ENCODE data around the gene NSRP1.
"Not testable (repeated sequence)": the region's sequence is repeated elsewhere in the genome, so short reads cannot be mapped to it uniquely, and the experiment has no call there.

Gene NSRP1

DNA sequence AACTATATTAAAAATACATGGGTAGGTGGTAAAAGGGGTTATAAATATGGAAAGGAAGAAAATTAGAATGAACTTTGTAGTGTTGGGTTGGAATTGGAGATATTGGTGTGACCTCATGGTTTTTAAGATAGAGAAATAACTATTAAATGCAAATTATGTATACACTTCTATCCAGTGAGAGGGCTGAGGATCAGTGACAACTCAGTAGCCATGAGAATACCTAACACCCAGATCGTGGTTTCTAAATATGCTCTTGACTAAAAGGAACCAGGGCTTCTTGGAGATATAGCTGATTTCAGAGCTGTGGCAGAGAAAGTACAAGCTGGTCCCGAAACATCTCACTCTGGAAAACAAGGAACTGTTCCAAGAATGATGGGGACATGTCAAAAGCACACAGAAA is 74.5 kb downstream of the NSRP1 start:
- Histone ChIP-seq H3K4me3 (ENCODE audit: low read length) (no peak overlapping the region), H3K4me1 (ENCODE audit: control insufficient read depth, low read depth, low read length) (no peaks in the 10 kb centered on the region), H3K27ac (ENCODE audit: low read length) (no peak overlapping the region), H3K9me3 (ENCODE audit: control insufficient read depth, low read depth, low read length) (no peaks in the 10 kb centered on the region), H3K36me3 (ENCODE audit: control insufficient read depth, low read depth, low read length) (no peaks in the 10 kb centered on the region), H3K27me3 (ENCODE audit: control insufficient read depth, insufficient read depth, low read length) (no peaks in the 10 kb centered on the region), H3K9ac (ENCODE audit: low read length) (no peak overlapping the region)

DNA sequence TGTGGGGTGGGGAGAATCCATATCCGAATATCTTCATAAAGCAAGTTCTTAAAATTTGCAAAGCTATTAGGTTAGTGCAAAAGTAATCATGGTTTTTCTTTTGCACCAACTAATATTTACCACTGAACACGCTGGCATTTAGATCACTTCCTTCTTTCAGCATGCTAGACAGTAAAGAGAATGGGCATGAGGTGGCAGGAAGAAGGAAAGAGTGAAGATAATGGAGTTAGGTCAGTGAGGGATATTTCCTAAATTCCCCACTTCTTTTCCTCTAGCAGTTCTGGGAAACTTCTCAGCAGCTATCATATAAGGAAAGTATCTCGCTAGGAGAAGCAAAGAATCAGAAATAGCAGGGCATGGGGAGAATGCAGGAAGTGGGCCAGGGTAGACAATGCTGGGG is 79.9 kb downstream of the NSRP1 start:
- Histone ChIP-seq H3K36me3 (ENCODE audit: control insufficient read depth, low read depth, low read length) (no peaks in the 10 kb centered on the region), H3K27ac (ENCODE audit: low read length) (no peak overlapping the region), H3K9me3 (ENCODE audit: control insufficient read depth, low read depth, low read length) (no peaks in the 10 kb centered on the region), H3K4me1 (ENCODE audit: control insufficient read depth, low read depth, low read length) (no peaks in the 10 kb centered on the region), H3K27me3 (ENCODE audit: control insufficient read depth, insufficient read depth, low read length) (no peaks in the 10 kb centered on the region), H3K9ac (ENCODE audit: low read length) (no peak overlapping the region), H3K4me3 (ENCODE audit: low read length) (no peak overlapping the region)

DNA sequence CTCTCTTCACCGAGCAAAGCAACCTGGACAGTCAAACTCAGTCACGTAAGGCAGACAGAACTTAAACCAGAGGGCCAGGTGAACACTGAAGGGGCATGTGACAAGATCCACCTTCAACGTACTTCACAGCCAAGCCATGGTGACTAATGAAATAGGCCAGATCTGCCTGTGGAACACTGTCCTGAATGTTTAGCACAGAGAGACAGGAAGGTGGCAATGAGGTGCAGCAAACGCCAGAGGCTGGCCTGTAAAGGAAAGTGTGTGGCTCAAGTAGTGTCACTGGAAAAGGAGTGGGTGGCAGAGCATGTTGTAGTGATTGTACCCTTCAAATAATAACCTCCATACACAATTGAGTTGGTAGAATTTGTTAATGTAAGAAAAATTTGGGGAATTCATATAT is 80.8 kb downstream of the NSRP1 start:
- Histone ChIP-seq H3K4me3 (ENCODE audit: low read length) (no peak overlapping the region), H3K36me3 (ENCODE audit: control insufficient read depth, low read depth, low read length) (no peaks in the 10 kb centered on the region), H3K9ac (ENCODE audit: low read length) (no peak overlapping the region), H3K4me1 (ENCODE audit: control insufficient read depth, low read depth, low read length) (no peaks in the 10 kb centered on the region), H3K9me3 (ENCODE audit: control insufficient read depth, low read depth, low read length) (no peaks in the 10 kb centered on the region), H3K27ac (ENCODE audit: low read length) (no peak overlapping the region), H3K27me3 (ENCODE audit: control insufficient read depth, insufficient read depth, low read length) (no peaks in the 10 kb centered on the region)

DNA sequence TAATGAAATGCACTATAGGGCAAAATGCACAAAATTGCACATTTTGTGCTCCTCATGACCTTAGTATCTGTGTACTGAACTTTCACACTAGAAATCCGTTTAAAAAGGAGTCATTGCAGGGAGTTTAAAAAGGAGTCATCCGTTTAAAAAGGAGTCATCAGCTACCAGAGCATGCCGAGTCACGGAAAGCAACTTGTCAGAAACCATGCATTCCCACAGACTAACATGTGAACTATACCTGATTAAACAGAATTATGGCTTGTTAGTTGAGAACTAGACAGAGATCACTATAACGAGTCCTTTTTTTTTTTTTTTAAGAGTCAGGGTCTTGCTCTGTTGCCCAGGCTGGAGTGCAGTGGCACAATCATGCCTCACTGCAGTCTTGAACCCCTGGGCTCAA is 83.0 kb downstream of the NSRP1 start:
- H3K27ac ChIP-seq (ENCODE audit: low read length), result no peak overlapping the region
- H3K36me3 ChIP-seq (ENCODE audit: control insufficient read depth, low read depth, low read length), result no peaks in the 10 kb centered on the region
- no peak overlapping the region for H3K9ac ChIP-seq (ENCODE audit: low read length)
- H3K4me1 ChIP-seq (ENCODE audit: control insufficient read depth, low read depth, low read length), result no peaks in the 10 kb centered on the region
- H3K9me3 ChIP-seq (ENCODE audit: control insufficient read depth, low read depth, low read length), result no peaks in the 10 kb centered on the region
- no peaks in the 10 kb centered on the region for H3K27me3 ChIP-seq (ENCODE audit: control insufficient read depth, insufficient read depth, low read length)
- H3K4me3 ChIP-seq (ENCODE audit: low read length), result no peak overlapping the region

DNA sequence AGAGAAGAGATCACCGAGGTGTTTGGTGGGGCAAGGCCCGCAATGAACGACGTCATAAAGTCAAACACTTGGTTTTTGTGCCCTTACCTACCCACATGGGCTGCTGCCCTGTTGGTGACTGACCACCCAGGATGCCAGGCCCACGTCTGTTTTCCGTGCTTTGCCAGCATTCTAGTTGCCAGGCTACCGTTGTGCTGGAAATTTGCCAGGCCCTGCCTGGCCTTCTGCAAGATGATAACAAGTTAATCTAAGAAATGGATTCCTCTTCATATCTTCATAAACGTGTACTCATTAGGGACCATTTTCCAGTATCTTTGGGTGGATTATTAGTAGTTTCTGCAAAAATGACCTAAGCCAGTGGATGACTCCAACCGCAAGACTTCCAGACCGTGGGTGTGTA is 83.5 kb downstream of the NSRP1 start:
- Histone ChIP-seq H3K4me1 (ENCODE audit: control insufficient read depth, low read depth, low read length) (no peaks in the 10 kb centered on the region), H3K36me3 (ENCODE audit: control insufficient read depth, low read depth, low read length) (no peaks in the 10 kb centered on the region), H3K9ac (ENCODE audit: low read length) (no peak overlapping the region)

DNA sequence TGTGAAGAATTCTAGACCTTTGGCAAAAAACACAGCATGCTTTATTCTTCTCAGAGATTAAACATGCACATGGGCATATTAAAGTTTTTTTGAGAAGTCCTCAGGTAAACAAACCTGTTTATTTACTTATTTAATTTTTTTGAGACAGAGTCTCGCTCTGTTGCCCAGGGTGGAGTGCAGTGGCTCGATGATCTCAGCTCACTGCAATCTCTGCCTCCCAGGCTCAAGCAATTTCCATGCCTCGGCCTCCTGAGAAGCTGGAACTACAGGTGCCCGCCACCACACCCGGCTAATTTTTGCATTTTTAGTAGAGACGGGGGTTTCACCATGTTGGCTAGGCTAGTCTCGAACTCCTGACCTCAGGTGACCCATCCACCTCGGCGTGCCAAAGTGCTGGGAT is 84.0 kb downstream of the NSRP1 start:
- not testable (repeated sequence) for H3K9me3 ChIP-seq (ENCODE audit: control insufficient read depth, low read depth, low read length); H3K4me1 ChIP-seq (ENCODE audit: control insufficient read depth, low read depth, low read length); H3K27ac ChIP-seq (ENCODE audit: low read length); H3K27me3 ChIP-seq (ENCODE audit: control insufficient read depth, insufficient read depth, low read length); H3K36me3 ChIP-seq (ENCODE audit: control insufficient read depth, low read depth, low read length); H3K9ac ChIP-seq (ENCODE audit: low read length); H3K4me3 ChIP-seq (ENCODE audit: low read length)

More for the DNA sequence above, 83.5 kb downstream of the NSRP1 start:
- no peaks in the 10 kb centered on the region for H3K27me3 ChIP-seq (ENCODE audit: control insufficient read depth, insufficient read depth, low read length)
- no peak overlapping the region for H3K27ac ChIP-seq (ENCODE audit: low read length)
- no peak overlapping the region for H3K4me3 ChIP-seq (ENCODE audit: low read length)
- no peaks in the 10 kb centered on the region for H3K9me3 ChIP-seq (ENCODE audit: control insufficient read depth, low read depth, low read length)

DNA sequence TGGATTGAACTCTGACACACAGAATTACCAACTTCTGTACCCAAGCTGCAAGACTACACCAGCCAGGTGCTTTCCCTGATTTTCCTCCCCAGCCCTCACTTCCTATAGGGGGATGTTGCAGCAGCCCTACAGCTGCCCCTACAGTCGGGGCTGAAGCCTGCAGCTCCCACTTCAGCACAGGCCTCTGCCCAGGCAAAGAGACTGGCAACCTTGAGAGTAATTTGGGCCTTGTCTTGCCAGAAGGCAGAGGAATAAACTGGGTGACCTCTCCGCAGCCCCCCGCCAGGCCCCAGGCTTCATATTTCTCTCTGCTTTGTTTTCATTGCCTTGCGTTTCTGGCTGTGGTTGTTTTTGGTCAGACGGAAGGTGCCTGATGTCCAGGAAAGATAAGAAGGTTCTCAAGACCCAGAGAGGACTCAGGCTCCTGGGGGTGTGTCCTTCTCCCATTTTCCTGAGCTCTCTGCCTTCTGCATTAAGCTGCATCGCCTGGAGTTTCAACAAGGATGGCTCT is 86.9 kb downstream of the NSRP1 start:
- no peaks in the 10 kb centered on the region for H3K36me3 ChIP-seq (ENCODE audit: control insufficient read depth, low read depth, low read length)
- no peak overlapping the region for H3K27ac ChIP-seq (ENCODE audit: low read length)
- no peaks in the 10 kb centered on the region for H3K9me3 ChIP-seq (ENCODE audit: control insufficient read depth, low read depth, low read length)
- H3K27me3 ChIP-seq (ENCODE audit: control insufficient read depth, insufficient read depth, low read length), result no peaks in the 10 kb centered on the region
- no peak overlapping the region for H3K4me3 ChIP-seq (ENCODE audit: low read length)
- H3K9ac ChIP-seq (ENCODE audit: low read length), result no peak overlapping the region
- no peaks in the 10 kb centered on the region for H3K4me1 ChIP-seq (ENCODE audit: control insufficient read depth, low read depth, low read length)

DNA sequence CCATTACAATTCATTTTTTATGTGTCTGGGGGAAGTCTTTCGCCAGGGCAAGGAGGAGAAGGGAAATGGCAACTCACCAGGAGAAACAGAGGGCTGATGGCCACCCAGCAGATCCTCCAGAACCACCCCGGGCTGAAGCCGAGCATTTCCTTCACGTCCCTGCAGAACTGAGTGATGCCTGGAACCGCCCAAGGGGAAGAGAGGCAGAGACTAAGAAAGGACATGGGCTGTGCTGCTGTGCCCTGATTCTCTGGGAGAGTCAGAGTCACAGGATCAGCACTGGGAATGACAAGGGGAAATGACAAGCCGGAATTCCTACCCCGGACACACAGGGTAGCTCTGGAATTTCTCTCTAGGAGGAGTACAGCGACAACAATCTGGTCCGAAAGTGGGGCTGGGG is 91.0 kb downstream of the NSRP1 start:
- no peaks in the 10 kb centered on the region for H3K4me1 ChIP-seq (ENCODE audit: control insufficient read depth, low read depth, low read length)
- no peak overlapping the region for H3K27ac ChIP-seq (ENCODE audit: low read length)
- H3K9ac ChIP-seq (ENCODE audit: low read length), result no peak overlapping the region
- no peak overlapping the region for H3K4me3 ChIP-seq (ENCODE audit: low read length)
- no peaks in the 10 kb centered on the region for H3K9me3 ChIP-seq (ENCODE audit: control insufficient read depth, low read depth, low read length)
- no peaks in the 10 kb centered on the region for H3K36me3 ChIP-seq (ENCODE audit: control insufficient read depth, low read depth, low read length)
- H3K27me3 ChIP-seq (ENCODE audit: control insufficient read depth, insufficient read depth, low read length), result no peaks in the 10 kb centered on the region

DNA sequence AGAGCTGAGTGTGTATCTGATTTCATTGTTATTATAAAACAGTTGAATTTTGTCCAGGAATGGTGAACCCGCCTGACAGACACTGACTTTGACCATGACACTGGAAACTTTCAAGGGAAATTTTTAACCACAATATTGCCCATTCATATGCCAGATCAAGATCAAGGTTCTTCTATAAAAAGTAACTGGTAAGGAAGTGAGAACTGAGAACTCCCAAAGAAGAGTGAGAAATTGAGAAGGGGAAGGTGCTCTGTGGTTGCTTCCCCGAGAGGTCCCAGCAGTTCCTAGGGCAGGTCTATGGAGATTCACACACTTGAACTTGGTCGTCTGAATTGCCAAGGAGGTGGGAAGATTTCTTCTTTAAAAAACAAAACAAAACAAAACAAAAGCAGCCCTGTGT is 91.6 kb downstream of the NSRP1 start:
- no peaks in the 10 kb centered on the region for H3K9me3 ChIP-seq (ENCODE audit: control insufficient read depth, low read depth, low read length)
- no peaks in the 10 kb centered on the region for H3K36me3 ChIP-seq (ENCODE audit: control insufficient read depth, low read depth, low read length)
- H3K4me1 ChIP-seq (ENCODE audit: control insufficient read depth, low read depth, low read length), result no peaks in the 10 kb centered on the region
- no peak overlapping the region for H3K27ac ChIP-seq (ENCODE audit: low read length)
- H3K4me3 ChIP-seq (ENCODE audit: low read length), result no peak overlapping the region
- H3K9ac ChIP-seq (ENCODE audit: low read length), result no peak overlapping the region
- no peaks in the 10 kb centered on the region for H3K27me3 ChIP-seq (ENCODE audit: control insufficient read depth, insufficient read depth, low read length)

DNA sequence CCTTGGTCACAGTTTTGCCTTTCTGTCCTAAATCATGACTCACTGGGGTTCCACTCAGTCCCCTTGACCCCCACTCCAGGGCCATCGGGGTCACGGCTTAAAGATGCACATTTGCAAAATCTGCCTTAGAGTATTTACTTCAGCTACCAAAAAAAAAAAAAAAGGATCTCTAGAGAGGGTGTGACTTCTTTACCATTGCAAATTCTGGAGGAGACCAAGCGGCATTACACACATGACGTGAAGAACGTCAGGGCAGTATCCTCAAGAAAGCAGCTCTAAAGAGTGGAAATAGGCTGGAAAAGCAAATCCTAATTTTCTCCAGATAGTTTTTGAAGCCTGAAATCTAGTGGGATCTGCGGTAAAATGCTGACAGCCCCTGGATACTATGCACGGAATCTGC is 93.3 kb downstream of the NSRP1 start:
- Histone ChIP-seq H3K9ac (ENCODE audit: low read length) (no peak overlapping the region), H3K4me3 (ENCODE audit: low read length) (no peak overlapping the region), H3K36me3 (ENCODE audit: control insufficient read depth, low read depth, low read length) (no peaks in the 10 kb centered on the region)

DNA sequence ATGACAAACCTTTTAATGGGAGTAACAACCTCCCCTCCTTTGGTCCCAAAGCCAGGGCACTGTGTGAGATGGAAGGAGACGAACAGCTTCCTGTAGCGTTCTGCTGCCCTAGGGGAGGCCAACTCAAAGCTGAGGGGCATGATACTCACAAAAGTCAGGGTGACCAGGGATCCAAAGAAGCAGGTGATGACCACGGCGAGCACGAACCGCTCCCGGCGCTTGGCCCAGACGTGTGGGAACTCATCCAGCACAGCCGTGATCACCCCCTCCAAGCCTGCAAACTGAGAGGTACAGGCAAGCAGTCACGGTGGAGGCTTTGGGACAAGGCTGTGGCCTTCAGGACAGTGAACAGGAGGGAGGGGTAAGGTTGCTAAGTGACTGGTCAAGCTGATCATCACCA is 93.8 kb downstream of the NSRP1 start:
- Histone ChIP-seq H3K27ac (ENCODE audit: low read length) (no peak overlapping the region), H3K9ac (ENCODE audit: low read length) (no peak overlapping the region), H3K9me3 (ENCODE audit: control insufficient read depth, low read depth, low read length) (no peaks in the 10 kb centered on the region), H3K27me3 (ENCODE audit: control insufficient read depth, insufficient read depth, low read length) (no peaks in the 10 kb centered on the region), H3K36me3 (ENCODE audit: control insufficient read depth, low read depth, low read length) (no peaks in the 10 kb centered on the region), H3K4me1 (ENCODE audit: control insufficient read depth, low read depth, low read length) (no peaks in the 10 kb centered on the region), H3K4me3 (ENCODE audit: low read length) (no peak overlapping the region)

More for the DNA sequence above, 93.3 kb downstream of the NSRP1 start:
- no peaks in the 10 kb centered on the region for H3K27me3 ChIP-seq (ENCODE audit: control insufficient read depth, insufficient read depth, low read length)
- no peaks in the 10 kb centered on the region for H3K4me1 ChIP-seq (ENCODE audit: control insufficient read depth, low read depth, low read length)
- H3K27ac ChIP-seq (ENCODE audit: low read length), result no peak overlapping the region
- no peaks in the 10 kb centered on the region for H3K9me3 ChIP-seq (ENCODE audit: control insufficient read depth, low read depth, low read length)

DNA sequence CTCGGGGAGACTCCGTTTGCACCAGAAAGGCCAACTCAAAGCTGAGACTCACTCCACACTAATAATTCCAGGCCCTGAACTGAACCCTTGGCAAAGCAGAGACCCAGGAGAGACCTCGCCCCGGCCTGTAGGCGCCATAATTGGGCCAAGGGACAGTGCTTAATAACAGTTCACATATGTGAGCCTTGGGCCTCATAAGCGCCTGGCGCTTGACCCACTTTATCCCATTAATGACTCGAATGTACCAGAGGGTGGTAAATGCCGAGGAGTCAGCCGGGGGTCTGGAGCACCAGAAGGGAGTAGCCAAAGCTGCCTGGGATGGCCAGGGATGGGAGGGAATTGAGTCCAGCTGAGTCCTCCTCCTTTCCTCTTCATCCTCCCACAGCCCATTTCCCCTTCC is 94.3 kb downstream of the NSRP1 start:
- Histone ChIP-seq H3K4me1 (ENCODE audit: control insufficient read depth, low read depth, low read length) (no peaks in the 10 kb centered on the region), H3K9me3 (ENCODE audit: control insufficient read depth, low read depth, low read length) (no peaks in the 10 kb centered on the region), H3K27me3 (ENCODE audit: control insufficient read depth, insufficient read depth, low read length) (no peaks in the 10 kb centered on the region), H3K9ac (ENCODE audit: low read length) (no peak overlapping the region), H3K4me3 (ENCODE audit: low read length) (no peak overlapping the region), H3K36me3 (ENCODE audit: control insufficient read depth, low read depth, low read length) (no peaks in the 10 kb centered on the region), H3K27ac (ENCODE audit: low read length) (no peak overlapping the region)
